CD14-positive monocyte (primary cell): ENCODE measurements around the gene TTYH3. TPM values are rescaled to one million over a fixed set of nuclear protein-coding genes. Genes with fewer than 3 reads are reported as not detected.

Experiments used
- DNase-seq, 3 donors: peaks; one replicate each; pipeline ENCODE4 v3.0.0-alpha.2; 2011 to 2022
- H2AFZ ChIP-seq: 2 replicates; pipeline ENCODE4 v1.6.0; 2012; ENCODE audit warnings: mild to moderate bottlenecking, low read depth, low read length, inconsistent platforms; ENCODE audit not compliant: insufficient read depth, poor library complexity, severe bottlenecking
- H3K27ac ChIP-seq, 2 donors: 1 replicate in 1 of 2; 2 replicates in 1 of 2; pipeline ENCODE4 v1.5.1; 2012 to 2013; ENCODE audit warnings: low read length in 2 of 2, control low read depth in 1 of 2, inconsistent platforms in 1 of 2, low read depth in 1 of 2, mild to moderate bottlenecking in 1 of 2
- H3K27me3 ChIP-seq, 2 donors: one replicate each; pipeline versions ENCODE4 v1.6.0 to v1.6.1; 2011 to 2013; ENCODE audit warnings: low read length in 2 of 2; ENCODE audit not compliant: control insufficient read depth in 2 of 2, insufficient read depth in 2 of 2
- H3K36me3 ChIP-seq, 2 donors: replicated peaks in 1 of 2; 1 replicate in 1 of 2; 2 replicates in 1 of 2; pipeline versions ENCODE4 v1.5.1 to v1.6.1; 2012 to 2013; ENCODE audit warnings: low read length in 2 of 2, control low read depth in 1 of 2, inconsistent platforms in 1 of 2, mild to moderate bottlenecking in 1 of 2; ENCODE audit not compliant: insufficient read depth in 2 of 2, control insufficient read depth in 1 of 2
- H3K4me1 ChIP-seq, 2 donors: 1 replicate in 1 of 2; 2 replicates in 1 of 2; pipeline versions ENCODE4 v1.5.1 to v1.6.1; 2012 to 2013; ENCODE audit warnings: low read length in 2 of 2, control low read depth in 1 of 2, inconsistent platforms in 1 of 2, mild to moderate bottlenecking in 1 of 2, moderate library complexity in 1 of 2; ENCODE audit not compliant: insufficient read depth in 2 of 2, control insufficient read depth in 1 of 2
- H3K4me2 ChIP-seq: replicated peaks from 2 replicates; pipeline ENCODE3; 2012; ENCODE audit warnings: low read length, moderate library complexity, mild to moderate bottlenecking; ENCODE audit not compliant: poor library complexity, severe bottlenecking; ENCODE audit errors: extremely low read depth
- H3K4me3 ChIP-seq, 3 experiments: fragments of 200-600 bp in 1 of 3; sonication (generic) in 1 of 3; replicated peaks in 1 of 3; 1 replicate in 2 of 3; 2 replicates in 1 of 3; pipeline ENCODE4 v1.5.1; 2011 to 2013; ENCODE audit warnings: low read length in 3 of 3, mild to moderate bottlenecking in 3 of 3, control low read depth in 2 of 3, low read depth in 2 of 3, inconsistent platforms in 1 of 3, moderate library complexity in 1 of 3
- H3K79me2 ChIP-seq: 2 replicates; pipeline ENCODE4 v1.6.0; 2012; ENCODE audit warnings: mild to moderate bottlenecking, control low read depth, inconsistent platforms, low read length, moderate library complexity; ENCODE audit not compliant: insufficient read depth
- H3K9ac ChIP-seq: 2 replicates; pipeline ENCODE4 v1.6.0; 2017; ENCODE audit warnings: low read length, mild to moderate bottlenecking; ENCODE audit not compliant: insufficient read depth, poor library complexity, severe bottlenecking
- H3K9me3 ChIP-seq, 2 donors: replicated peaks in 1 of 2; 1 replicate in 1 of 2; 2 replicates in 1 of 2; pipeline versions ENCODE4 v1.5.1 to v1.6.1; 2012 to 2013; ENCODE audit warnings: low read length in 2 of 2, control low read depth in 1 of 2; ENCODE audit not compliant: control insufficient read depth in 1 of 2, insufficient read depth in 1 of 2
- H4K20me1 ChIP-seq: 2 replicates; pipeline ENCODE4 v1.6.0; 2012; ENCODE audit warnings: mild to moderate bottlenecking, low read length, control low read depth, moderate library complexity; ENCODE audit not compliant: insufficient read depth
- H3K27ac Mint-ChIP-seq, 7 donors: one replicate each; pipeline ENCODE4 v1.8.0; 2020; ENCODE audit warnings: mild to moderate bottlenecking in 7 of 7, mixed read lengths in 7 of 7, moderate library complexity in 6 of 7, inconsistent platforms in 2 of 7
- H3K27me3 Mint-ChIP-seq, 3 donors: one replicate each; pipeline ENCODE4 v1.8.0; 2021 to 2022; ENCODE audit warnings: low read depth in 3 of 3, mild to moderate bottlenecking in 3 of 3, mixed read lengths in 3 of 3, moderate library complexity in 3 of 3, inconsistent platforms in 1 of 3
- H3K36me3 Mint-ChIP-seq, 2 donors: one replicate each; pipeline ENCODE4 v1.8.0; 2020; ENCODE audit warnings: mixed read lengths in 2 of 2, inconsistent platforms in 1 of 2, mild to moderate bottlenecking in 1 of 2
- H3K4me1 Mint-ChIP-seq: one replicate; pipeline ENCODE4 v1.8.0; 2020; ENCODE audit warnings: mild to moderate bottlenecking, mixed read lengths
- H3K4me3 Mint-ChIP-seq, 2 donors: one replicate each; pipeline ENCODE4 v1.8.0; 2020; ENCODE audit warnings: mild to moderate bottlenecking in 2 of 2, mixed read lengths in 2 of 2, moderate library complexity in 1 of 2
- H3K9me3 Mint-ChIP-seq, 7 donors: one replicate each; pipeline ENCODE4 v1.8.0; 2020 to 2022; ENCODE audit warnings: mixed read lengths in 7 of 7, mild to moderate bottlenecking in 6 of 7, moderate library complexity in 6 of 7, inconsistent platforms in 2 of 7
- CTCF ChIP-seq: fragments of 200-600 bp; IDR thresholded peaks from one replicate; pipeline ENCODE4 v1.8.0; 2022; ENCODE audit warnings: antibody characterized with exemption, mild to moderate bottlenecking
- WGBS: methylation state at CpG from one replicate; pipeline ENCODE4 v1.1.5; 2013; ENCODE audit warnings: missing lambda C conversion rate; ENCODE audit not compliant: insufficient coverage; 5-methylcytosine and 5-hydroxymethylcytosine counted together
- intact Hi-C, 2 donors: fragments of 100-400 bp; cut with micrococcal nuclease; formaldehyde crosslinking; loops; one replicate each; pipeline versions ENCODE4 v1.15.0 to v1.15.1; 2023
- polyA plus RNA-seq, 3 donors: library from polyadenylated mRNA; depleted of rRNA in 1 of 3; unstranded in 2 of 3; stranded (reverse) in 1 of 3; fragments of 300-500 nt in 2 of 3; fragments of >200 nt in 1 of 3; fragmentation: Illumina TruSeq in 2 of 3; gene quantifications; 1 replicate in 2 of 3; 2 replicates in 1 of 3; pipeline ENCODE4 v1.2.3, GENCODE V29; 2012 to 2021

TTYH3 gene
- polyA plus RNA-seq, 3 donors: 13.4 to 73.5 (median 17.4) TPM

- Histone ChIP-seq H3K4me1 (no peaks in the 10 kb centered on the region), H3K27me3 (no peaks in the 10 kb centered on the region), H3K9me3 (no peaks in the 10 kb centered on the region), H3K4me2 (no peak overlapping the region), H3K79me2 (no peaks in the 10 kb centered on the region), H4K20me1 (no peaks in the 10 kb centered on the region), H3K4me3 (no peak overlapping the region), H3K36me3 (peaks cover 24 to 50% of the 10 kb centered on the region in 2 donors), H2AFZ (no peak overlapping the region), H3K27ac (no peak overlapping the region), H3K9ac (no peak overlapping the region)
- H3K27me3 Mint-ChIP-seq: peaks cover 0 to 2% (median 0%) of the 10 kb centered on the region in 3 donors
- no peak for DNase-seq
- H3K36me3 Mint-ChIP-seq: peaks cover 52 to 65% of the 10 kb centered on the region in 2 donors
- H3K9me3 Mint-ChIP-seq: peaks cover 0 to 1% (median 0%) of the 10 kb centered on the region in 7 donors
- H3K27ac Mint-ChIP-seq: no peak overlapping the region
- intact Hi-C loops: no loop called here
- WGBS: 91% methylated on average over 11 of the region's 24 CpGs
- no peaks in the 10 kb centered on the region for H3K4me1 Mint-ChIP-seq
- no peak overlapping the region for H3K4me3 Mint-ChIP-seq
- no peak for TF ChIP-seq CTCF
These were observed 49.6 kb upstream of the TTYH3 start for GRCh38 chr7:2582006-2582735.

- no peak for DNase-seq
- no peaks in the 10 kb centered on the region for H3K79me2 ChIP-seq
- peaks cover 0 to 3% (median 0%) of the 10 kb centered on the region in 7 donors for H3K9me3 Mint-ChIP-seq
These were observed 47.8 kb upstream of the TTYH3 start for GRCh38 chr7:2583798-2584580.

More at GRCh38 chr7:2583798-2584580, 47.8 kb upstream of the TTYH3 start:
- H3K4me3 ChIP-seq: no peak overlapping the region
- no peaks in the 10 kb centered on the region for H4K20me1 ChIP-seq
- no peak for TF ChIP-seq CTCF
- 96% methylated on average over 27 of the region's 54 CpGs for WGBS
- H3K27me3 ChIP-seq: no peaks in the 10 kb centered on the region
- H2AFZ ChIP-seq: no peak overlapping the region
- intact Hi-C loops: no loop called here
- H3K9ac ChIP-seq: no peak overlapping the region
- Mint-ChIP-seq H3K4me3 (no peak overlapping the region), H3K36me3 (peaks cover 44 to 70% of the 10 kb centered on the region in 2 donors), H3K27me3 (peaks cover 0 to 2% (median 0%) of the 10 kb centered on the region in 3 donors), H3K4me1 (no peaks in the 10 kb centered on the region), H3K27ac (no peak overlapping the region)
- H3K4me1 ChIP-seq: no peaks in the 10 kb centered on the region
- H3K27ac ChIP-seq: no peak overlapping the region
- H3K36me3 ChIP-seq: peaks cover 23 to 49% of the 10 kb centered on the region in 2 donors
- H3K4me2 ChIP-seq: no peak overlapping the region
- H3K9me3 ChIP-seq: no peaks in the 10 kb centered on the region
